NK-92 (cell line): ENCODE results near the gene NUP210.

Experiments
- DNase-seq: peaks from one replicate; lab custom pipeline; 2025; ENCODE audit not compliant: unreplicated experiment; lab: John Stamatoyannopoulos, UW

The NUP210 gene

GRCh38 chr3:13296662-13297061 is 123.5 kb downstream of the NUP210 start:
- no peak for DNase-seq

GRCh38 chr3:13294442-13295351 is 125.4 kb downstream of the NUP210 start:
- DNase-seq = no peak

GRCh38 chr3:13292375-13292774 is 127.7 kb downstream of the NUP210 start:
- no peak for DNase-seq

- no peak for DNase-seq
Measured at GRCh38 chr3:13290941-13291340, 129.2 kb downstream of the NUP210 start.

GRCh38 chr3:13289771-13290285 is 130.3 kb downstream of the NUP210 start:
- no peak for DNase-seq

- DNase-seq = no peak
Measured at GRCh38 chr3:13288732-13289718, 131.1 kb downstream of the NUP210 start.

GRCh38 chr3:13287833-13288232 is 132.3 kb downstream of the NUP210 start:
- no peak for DNase-seq

- DNase-seq = no peak
Measured at GRCh38 chr3:13286873-13287272, 133.2 kb downstream of the NUP210 start.

GRCh38 chr3:13285007-13285567 is 135.0 kb downstream of the NUP210 start:
- DNase-seq = no peak

GRCh38 chr3:13283877-13284264 is 136.3 kb downstream of the NUP210 start:
- no peak for DNase-seq

- no peak for DNase-seq
Measured at GRCh38 chr3:13282986-13283876, 136.9 kb downstream of the NUP210 start.

- no peak for DNase-seq
Measured at GRCh38 chr3:13282358-13282985, 137.7 kb downstream of the NUP210 start.

GRCh38 chr3:13281507-13282357 is 138.4 kb downstream of the NUP210 start:
- no peak for DNase-seq

- no peak for DNase-seq
Measured at GRCh38 chr3:13280811-13281506, 139.2 kb downstream of the NUP210 start.

GRCh38 chr3:13280122-13280790 is 139.9 kb downstream of the NUP210 start:
- DNase-seq = no peak

GRCh38 chr3:13279532-13279910 is 140.6 kb downstream of the NUP210 start:
- DNase-seq = no peak

GRCh38 chr3:13278783-13279531 is 141.2 kb downstream of the NUP210 start:
- no peak for DNase-seq
